ENCODE data around the gene IGFN1. TPM values are rescaled to one million over a fixed set of nuclear protein-coding genes. Genes with fewer than 3 reads are reported as not detected.

IGFN1 gene
- total and polyA plus RNA-seq, 4 donors, result 0.03 to 0.14 (median 0.08) TPM; not detected in 1

GRCh38 chr1:201175820-201176500, 14.7 kb upstream of the IGFN1 start:
- Histone ChIP-seq H3K9me3 (ENCODE audit: control insufficient read depth in 4 of 4, low read length in 3 of 4) (no peaks in the 10 kb centered on the region), H3K27ac (ENCODE audit: low read depth in 1 of 2, low read length in 2 of 2) (no peak overlapping the region), H3K9ac (ENCODE audit: low read depth in 1 of 2, low read length in 2 of 2) (no peak overlapping the region), H3K4me1 (ENCODE audit: control insufficient read depth in 4 of 4, insufficient read depth in 4 of 4, low read length in 3 of 4) (peaks cover 6 to 16% (median 12%) of the 10 kb centered on the region in 4 donors), H3K4me3 (ENCODE audit: low read depth in 1 of 3, low read length in 3 of 3) (no peak overlapping the region), H3K36me3 (ENCODE audit: control insufficient read depth in 4 of 4, insufficient read depth in 3 of 4, low read depth in 1 of 4, low read length in 3 of 4) (no peaks in the 10 kb centered on the region), H3K27me3 (ENCODE audit: control insufficient read depth in 4 of 4, insufficient read depth in 4 of 4, low read length in 3 of 4) (no peaks in the 10 kb centered on the region)
- no peak for DNase-seq (ENCODE audit: low spot score)
- 87% methylated on average over 7 of the region's 7 CpGs for WGBS
- TF ChIP-seq EGR1 (IDR thresholded peaks at IDR 0.05; ENCODE audit: low read depth in 2 of 2), result no peak
- no peak for TF ChIP-seq FOXA2 (IDR thresholded peaks at IDR 0.05)
- TF ChIP-seq RAD21 (IDR thresholded peaks at IDR 0.05), result no peak
- no peak for TF ChIP-seq REST (IDR thresholded peaks at IDR 0.05)
- no peak for TF ChIP-seq RXRA (IDR thresholded peaks at IDR 0.05)
- TF ChIP-seq SP1 (IDR thresholded peaks at IDR 0.05), result no peak
- no peak for TF ChIP-seq JUND (IDR thresholded peaks at IDR 0.05)
- no peak for TF ChIP-seq HNF4A (conservative IDR thresholded peaks at IDR 0.05)
- TF ChIP-seq MAX (IDR thresholded peaks at IDR 0.05), result no peak
- TF ChIP-seq GABPA (IDR thresholded peaks at IDR 0.05 in 1 of 2, conservative IDR thresholded peaks at IDR 0.05 in 1 of 2), result no peak
- no peak for TF ChIP-seq NR2F2 (IDR thresholded peaks at IDR 0.05)
- TF ChIP-seq HNF4G (IDR thresholded peaks at IDR 0.05), result no peak
- TF ChIP-seq TAF1 (conservative IDR thresholded peaks at IDR 0.05), result no peak
- TF ChIP-seq CTCF (IDR thresholded peaks at IDR 0.05; ENCODE audit: low read depth, low read length, missing input control), result no peak
- no peak for TF ChIP-seq FOXA1 (IDR thresholded peaks at IDR 0.05)
- no peak for TF ChIP-seq ATF3 (IDR thresholded peaks at IDR 0.05)
- no peak for TF ChIP-seq ZBTB33 (IDR thresholded peaks at IDR 0.05)
- no peak for TF ChIP-seq YY1 (IDR thresholded peaks at IDR 0.05)
